Tongue (tissue), 2 donors: ENCODE measurements around the gene CD22. TPM values are rescaled to one million over a fixed set of nuclear protein-coding genes. Genes with fewer than 3 reads are reported as not detected.

Source experiments
- DNase-seq: peaks from one replicate; pipeline ENCODE4 v3.0.0-alpha.2; 2015
- total RNA-seq: library from RNA; depleted of rRNA; stranded (reverse); fragments of >200 nt; gene quantifications from one replicate; pipeline ENCODE4 v1.2.3, GENCODE V29; 2014

The CD22 gene
- total RNA-seq, 1 donor from 2014 or later = 7.4 TPM

DNA sequence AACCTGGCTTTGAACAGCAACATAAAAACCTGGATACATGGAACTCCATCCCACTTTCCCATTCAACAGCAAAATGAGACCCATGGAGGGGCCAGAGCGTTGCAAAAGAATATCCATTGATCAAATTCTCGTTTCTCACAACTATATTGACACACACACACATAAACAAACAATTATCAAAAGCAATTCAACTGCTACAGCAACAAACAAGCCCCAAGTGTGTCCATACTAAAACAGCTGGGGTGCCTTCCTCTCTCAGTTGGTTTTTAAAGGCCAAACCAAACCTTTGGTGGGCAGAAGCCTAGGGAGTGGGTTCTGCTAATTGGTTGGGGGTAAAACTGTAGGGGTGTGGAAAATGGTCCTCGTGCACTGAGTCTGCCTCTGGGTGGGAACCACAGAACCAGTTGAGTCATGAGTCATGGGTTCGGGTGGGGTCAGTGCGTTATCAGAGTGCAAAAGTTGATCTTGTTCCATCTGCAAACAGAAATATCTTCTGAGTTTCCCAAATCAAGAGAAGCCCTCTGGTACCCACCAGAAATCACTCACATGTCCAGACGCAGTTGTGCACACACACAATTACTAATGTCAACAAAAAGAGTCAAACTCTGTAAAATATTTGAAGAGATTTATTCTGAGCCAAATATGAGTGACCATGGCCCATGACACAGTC, 60.3 kb downstream of the CD22 start:
- DNase-seq = no peak

DNA sequence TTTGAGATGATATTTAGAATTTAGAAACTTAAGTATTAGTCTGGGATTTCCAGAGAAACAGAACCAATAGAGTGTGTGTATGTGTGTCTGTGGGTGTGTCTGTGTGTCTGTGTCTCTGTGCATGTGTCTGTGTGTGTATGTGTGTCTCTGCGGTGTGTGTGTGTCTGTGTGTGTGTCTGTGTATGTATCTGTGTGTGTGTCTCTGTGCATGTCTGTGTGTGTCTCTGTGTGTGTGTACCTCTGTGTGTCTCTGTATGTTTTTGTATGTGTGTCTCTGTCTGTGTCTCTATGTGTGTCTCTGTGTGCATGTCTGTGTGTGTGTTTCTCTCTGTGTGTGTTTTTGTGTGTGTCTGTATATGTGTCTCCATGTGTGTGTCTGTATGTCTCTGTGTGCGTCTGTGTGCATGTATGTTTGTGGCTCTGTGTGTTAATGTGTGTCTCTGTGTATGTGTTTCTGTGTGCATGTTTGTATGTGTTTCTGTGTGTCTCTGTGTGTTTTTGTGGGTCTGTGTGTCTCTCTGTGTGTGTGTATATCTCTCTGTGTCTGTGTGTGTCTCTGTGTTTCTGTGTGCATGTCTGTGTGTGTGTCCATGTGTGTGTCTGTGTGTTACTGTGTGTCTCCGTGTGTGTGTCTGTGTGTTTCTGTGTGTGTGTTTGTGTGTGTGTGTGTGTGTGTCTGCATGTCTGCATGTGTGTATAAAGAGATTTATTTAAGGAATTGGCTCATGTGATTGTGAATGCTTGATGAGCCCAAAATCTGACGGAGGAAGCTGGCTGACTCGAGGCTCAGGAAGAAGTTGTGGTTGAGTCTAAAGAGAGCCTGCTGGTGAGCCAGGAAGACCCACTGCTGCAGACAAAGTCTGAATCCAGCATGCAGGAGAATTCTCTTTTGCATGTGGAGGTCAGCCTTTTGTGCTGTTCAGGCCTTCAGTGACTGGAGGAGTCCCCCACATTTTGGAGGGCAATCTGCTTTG, 64.0 kb downstream of the CD22 start:
- no peak for DNase-seq

DNA sequence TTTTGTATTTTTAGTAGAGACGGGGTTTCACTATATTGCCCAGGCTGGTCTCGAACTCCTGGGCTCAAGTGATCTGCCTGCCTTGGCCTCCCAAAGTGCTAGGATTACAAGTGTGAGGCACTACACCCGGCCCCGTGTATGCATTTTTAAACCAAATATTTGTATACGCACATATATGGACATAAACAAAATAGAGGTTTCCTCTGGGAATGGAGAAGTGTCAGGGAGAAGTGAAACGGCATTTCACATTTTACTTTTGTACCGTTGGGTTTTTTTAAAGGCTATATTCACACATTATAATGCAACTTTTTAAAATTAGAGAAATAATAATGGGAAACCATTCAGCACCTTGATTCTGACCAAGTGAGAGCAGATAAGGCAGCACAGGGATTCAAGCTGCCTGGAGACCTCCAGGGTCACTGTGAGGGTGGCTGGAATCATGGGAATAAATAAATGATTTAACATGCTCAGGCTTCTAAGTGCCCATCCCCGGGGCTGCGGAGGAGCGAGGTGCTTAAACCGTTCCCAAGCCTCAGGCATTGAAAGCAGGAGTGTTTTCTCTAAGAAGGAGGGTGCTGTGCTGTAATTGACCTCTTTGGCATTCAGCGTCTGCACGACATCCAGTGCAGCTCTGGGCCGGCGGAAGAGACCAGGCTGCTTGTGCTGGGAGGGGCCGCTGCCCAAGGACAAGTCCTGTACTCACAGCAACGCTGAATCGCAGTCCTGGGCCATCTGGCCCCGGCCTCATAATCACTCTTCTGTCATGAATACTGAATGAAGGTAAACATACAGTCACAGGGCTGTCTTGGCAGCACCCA, 66.6 kb downstream of the CD22 start:
- DNase-seq = no peak

DNA sequence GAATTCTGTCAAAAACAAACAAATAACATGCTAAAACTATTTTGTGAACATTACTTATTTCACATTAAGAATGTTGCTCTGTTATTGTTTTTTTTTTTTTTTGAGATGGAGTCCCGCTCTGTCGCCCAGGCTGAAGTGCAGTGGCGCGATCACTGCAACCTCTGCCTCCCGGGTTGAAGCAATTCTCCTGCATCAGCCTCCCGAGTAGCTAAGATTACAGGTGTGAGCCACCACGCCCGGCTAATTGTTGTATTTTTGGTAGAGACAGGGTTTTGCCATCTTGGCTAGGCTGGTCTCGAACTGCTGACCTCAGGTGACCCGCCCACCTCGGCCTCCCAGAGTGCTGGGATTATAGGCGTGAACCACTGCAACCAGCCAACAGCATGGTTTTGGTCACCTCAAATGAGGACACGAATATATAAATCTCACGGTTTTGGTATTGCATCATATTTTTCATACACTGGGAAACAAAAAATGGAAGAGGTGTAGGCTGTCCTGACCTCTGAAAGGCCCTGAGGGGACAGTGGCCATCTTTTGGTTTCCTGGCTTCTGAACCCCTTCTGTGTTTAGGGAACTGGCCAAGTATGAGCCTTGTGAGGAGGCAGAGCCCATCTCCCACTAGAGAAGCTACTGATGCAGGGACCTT, 67.4 kb downstream of the CD22 start:
- no peak for DNase-seq

Other genes with a start within 250 kb of the CD22 start
- gene FXYD3, start 213.4 kb upstream of the CD22 start, total RNA-seq = 45.6 TPM
- 7.6 TPM for gene LGI4, start 194.1 kb upstream of the CD22 start, total RNA-seq
- 44.2 TPM for gene FXYD1, start 190.4 kb upstream of the CD22 start, total RNA-seq
- not detected for gene FXYD7, start 185.9 kb upstream of the CD22 start, total RNA-seq
- 5.9 TPM for gene FXYD5, start 174.5 kb upstream of the CD22 start, total RNA-seq
- gene FAM187B, start 100.4 kb upstream of the CD22 start, total RNA-seq = not detected
- 26.5 TPM for gene LSR, start 80.2 kb upstream of the CD22 start, total RNA-seq
- gene USF2, start 60.2 kb upstream of the CD22 start, total RNA-seq = 52.7 TPM
- gene HAMP, start 46.7 kb upstream of the CD22 start, total RNA-seq = not detected
- gene MAG, start 37.0 kb upstream of the CD22 start, total RNA-seq = 2.3 TPM
- not detected for gene FFAR1, start 18.7 kb downstream of the CD22 start, total RNA-seq
- not detected for gene FFAR3, start 29.3 kb downstream of the CD22 start, total RNA-seq
- not detected for gene GPR42, start 41.9 kb downstream of the CD22 start, total RNA-seq
- gene FFAR2, start 119.1 kb downstream of the CD22 start, total RNA-seq = 15.6 TPM
- 9.6 TPM for gene KRTDAP, start 161.3 kb downstream of the CD22 start, total RNA-seq
- gene DMKN, start 184.5 kb downstream of the CD22 start, total RNA-seq = 25.7 TPM
- 15.6 TPM for gene SBSN, start 199.1 kb downstream of the CD22 start, total RNA-seq
- gene GAPDHS, start 204.3 kb downstream of the CD22 start, total RNA-seq = not detected
- gene TMEM147, start 216.4 kb downstream of the CD22 start, total RNA-seq = 30.6 TPM
- gene ATP4A, start 234.5 kb downstream of the CD22 start, total RNA-seq = not detected